ENCODE measurements around the gene AKAP17A.

DNA sequence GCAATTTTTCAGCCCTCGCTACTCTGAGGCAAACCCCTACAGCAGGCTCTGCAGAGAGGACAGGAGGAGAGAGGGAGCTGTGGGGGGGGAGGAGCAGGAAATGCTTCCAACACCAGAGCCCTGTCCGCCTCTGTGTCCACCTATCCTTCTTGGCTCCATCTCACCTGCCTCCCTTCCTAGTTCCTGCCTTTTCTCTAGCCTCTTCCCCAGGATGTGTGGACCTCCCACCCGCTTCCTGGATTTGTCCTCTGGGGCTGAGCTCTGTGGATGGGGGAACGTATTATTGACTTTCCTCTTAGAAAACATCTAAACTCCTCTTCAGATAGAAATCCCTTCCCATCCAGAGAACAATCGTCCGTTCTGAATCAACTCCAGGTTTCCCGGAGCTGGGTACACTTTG lies 37.8 kb downstream of the AKAP17A start:
- no peak for TF ChIP-seq EZH2 (IDR thresholded peaks at IDR 0.05; ENCODE audit: borderline replicate concordance, insufficient read depth, low read depth, low read length, poor library complexity, severe bottlenecking)
- TF ChIP-seq, protein P1, sequence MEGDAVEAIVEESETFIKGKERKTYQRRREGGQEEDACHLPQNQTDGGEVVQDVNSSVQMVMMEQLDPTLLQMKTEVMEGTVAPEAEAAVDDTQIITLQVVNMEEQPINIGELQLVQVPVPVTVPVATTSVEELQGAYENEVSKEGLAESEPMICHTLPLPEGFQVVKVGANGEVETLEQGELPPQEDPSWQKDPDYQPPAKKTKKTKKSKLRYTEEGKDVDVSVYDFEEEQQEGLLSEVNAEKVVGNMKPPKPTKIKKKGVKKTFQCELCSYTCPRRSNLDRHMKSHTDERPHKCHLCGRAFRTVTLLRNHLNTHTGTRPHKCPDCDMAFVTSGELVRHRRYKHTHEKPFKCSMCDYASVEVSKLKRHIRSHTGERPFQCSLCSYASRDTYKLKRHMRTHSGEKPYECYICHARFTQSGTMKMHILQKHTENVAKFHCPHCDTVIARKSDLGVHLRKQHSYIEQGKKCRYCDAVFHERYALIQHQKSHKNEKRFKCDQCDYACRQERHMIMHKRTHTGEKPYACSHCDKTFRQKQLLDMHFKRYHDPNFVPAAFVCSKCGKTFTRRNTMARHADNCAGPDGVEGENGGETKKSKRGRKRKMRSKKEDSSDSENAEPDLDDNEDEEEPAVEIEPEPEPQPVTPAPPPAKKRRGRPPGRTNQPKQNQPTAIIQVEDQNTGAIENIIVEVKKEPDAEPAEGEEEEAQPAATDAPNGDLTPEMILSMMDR (IDR thresholded peaks at IDR 0.05), result no peak

Data from B cell (primary cell).